ENCODE measurements around the gene NARF. TPM values are rescaled to one million over a fixed set of nuclear protein-coding genes. Genes with fewer than 3 reads are reported as not detected.
"Not testable (repeated sequence)": the region's sequence is repeated elsewhere in the genome, so short reads cannot be mapped to it uniquely, and the experiment has no call there.

NARF gene
- total RNA-seq, 2 donors from 2014 or later = 90.4 to 120 TPM

- H3K27ac Mint-ChIP-seq; H3K27me3 Mint-ChIP-seq (ENCODE audit: low read depth); H3K9me3 Mint-ChIP-seq; H3K4me3 Mint-ChIP-seq; DNase-seq; H3K36me3 Mint-ChIP-seq (ENCODE audit: insufficient read depth in 2 of 2); ATAC-seq (replicated peaks in 1 of 2): not testable (repeated sequence)
- H3K4me1 Mint-ChIP-seq (ENCODE audit: low read depth) = peaks cover 11% of the 10 kb centered on the region
Measured at GRCh38 chr17:82511642-82512041, 53.1 kb downstream of the NARF start.

GRCh38 chr17:82513864-82514263 lies 55.3 kb downstream of the NARF start:
- H3K27me3 Mint-ChIP-seq (ENCODE audit: low read depth); H3K4me3 Mint-ChIP-seq; H3K27ac Mint-ChIP-seq; DNase-seq; H3K9me3 Mint-ChIP-seq; ATAC-seq (replicated peaks in 1 of 2); H3K36me3 Mint-ChIP-seq (ENCODE audit: insufficient read depth in 2 of 2); H3K4me1 Mint-ChIP-seq (ENCODE audit: low read depth): not testable (repeated sequence)

GRCh38 chr17:82517230-82517865 lies 58.8 kb downstream of the NARF start:
- Mint-ChIP-seq H3K27ac (no peak overlapping the region), H3K4me1 (ENCODE audit: low read depth) (peaks cover 18% of the 10 kb centered on the region), H3K36me3 (ENCODE audit: insufficient read depth in 2 of 2) (peaks cover 4 to 5% of the 10 kb centered on the region in 2 donors), H3K9me3 (no peaks in the 10 kb centered on the region), H3K4me3 (no peak overlapping the region), H3K27me3 (ENCODE audit: low read depth) (no peaks in the 10 kb centered on the region)
- ATAC-seq (replicated peaks in 1 of 2) (no peak), DNase-seq (no peak)

- Mint-ChIP-seq H3K27me3 (ENCODE audit: low read depth) (no peaks in the 10 kb centered on the region), H3K9me3 (no peaks in the 10 kb centered on the region), H3K4me1 (ENCODE audit: low read depth) (peaks cover 35% of the 10 kb centered on the region), H3K36me3 (ENCODE audit: insufficient read depth in 2 of 2) (peaks cover 4 to 11% of the 10 kb centered on the region in 2 donors), H3K27ac (peak within 1 kb of the TSS; percentile 87), H3K4me3 (peak within 1 kb of the TSS; percentile 86 to 92)
- ATAC-seq (replicated peaks in 1 of 2) (peak; percentile 96 to 97), DNase-seq (peak; percentile 95 to 98)
Measured at GRCh38 chr17:82518826-82519810, 60.6 kb downstream of the NARF start, which contains the start of gene FOXK2. TSS of gene FOXK2 (plus strand) at chr17:82519732. CDS start at chr17:82519889, 157 bp downstream.

GRCh38 chr17:82519971-82520903 lies 61.7 kb downstream of the NARF start:
- H3K27ac Mint-ChIP-seq = peak overlapping the region; percentile 83
- DNase-seq (peak; percentile 57 to 58), ATAC-seq (replicated peaks in 1 of 2) (peak; percentile 19 to 22)
- peak overlapping the region; percentile 86 to 92 for H3K4me3 Mint-ChIP-seq
- no peaks in the 10 kb centered on the region for H3K9me3 Mint-ChIP-seq
- peaks cover 43% of the 10 kb centered on the region for H3K4me1 Mint-ChIP-seq (ENCODE audit: low read depth)
- H3K27me3 Mint-ChIP-seq (ENCODE audit: low read depth) = no peaks in the 10 kb centered on the region
- H3K36me3 Mint-ChIP-seq (ENCODE audit: insufficient read depth in 2 of 2) = peaks cover 4 to 11% of the 10 kb centered on the region in 2 donors

- Mint-ChIP-seq H3K27ac (no peak overlapping the region), H3K27me3 (ENCODE audit: low read depth) (no peaks in the 10 kb centered on the region), H3K9me3 (no peaks in the 10 kb centered on the region), H3K36me3 (ENCODE audit: insufficient read depth in 2 of 2) (peaks cover 4 to 11% of the 10 kb centered on the region in 2 donors), H3K4me1 (ENCODE audit: low read depth) (peaks cover 81% of the 10 kb centered on the region), H3K4me3 (peak overlapping the region; percentile 20 to 27)
- ATAC-seq (replicated peaks in 1 of 2) = no peak
- DNase-seq = no peak
Measured at GRCh38 chr17:82524540-82524939, 66.0 kb downstream of the NARF start.

GRCh38 chr17:82525712-82526111 lies 67.2 kb downstream of the NARF start:
- H3K9me3 Mint-ChIP-seq = no peaks in the 10 kb centered on the region
- DNase-seq (no peak), ATAC-seq (replicated peaks in 1 of 2) (peak in 1 of 2 donors; percentile 14)
- peak overlapping the region in 1 of 2 donors; percentile 19 for H3K4me3 Mint-ChIP-seq
- H3K36me3 Mint-ChIP-seq (ENCODE audit: insufficient read depth in 2 of 2) = peaks cover under 1 to 8% of the 10 kb centered on the region in 2 donors
- no peaks in the 10 kb centered on the region for H3K27me3 Mint-ChIP-seq (ENCODE audit: low read depth)
- H3K4me1 Mint-ChIP-seq (ENCODE audit: low read depth) = peaks cover 89% of the 10 kb centered on the region
- peak overlapping the region; percentile 80 for H3K27ac Mint-ChIP-seq

- H3K4me1 Mint-ChIP-seq (ENCODE audit: low read depth) = peaks cover 77% of the 10 kb centered on the region
- no peak for ATAC-seq (replicated peaks in 1 of 2)
- H3K27ac Mint-ChIP-seq = peak overlapping the region; percentile 62
Measured at GRCh38 chr17:82527898-82528297, 69.4 kb downstream of the NARF start.

GRCh38 chr17:82528484-82529265 lies 70.1 kb downstream of the NARF start:
- no peak for ATAC-seq (replicated peaks in 1 of 2)

More at GRCh38 chr17:82527898-82528297, 69.4 kb downstream of the NARF start:
- Mint-ChIP-seq H3K27me3 (ENCODE audit: low read depth) (no peaks in the 10 kb centered on the region), H3K9me3 (no peaks in the 10 kb centered on the region), H3K4me3 (no peak overlapping the region), H3K36me3 (ENCODE audit: insufficient read depth in 2 of 2) (peaks cover 0 to 4% of the 10 kb centered on the region in 2 donors)
- DNase-seq = no peak

GRCh38 chr17:82529914-82530300 lies 71.4 kb downstream of the NARF start:
- Mint-ChIP-seq H3K4me1 (ENCODE audit: low read depth) (peaks cover 75% of the 10 kb centered on the region), H3K27ac (peak overlapping the region; percentile 48), H3K27me3 (ENCODE audit: low read depth) (no peaks in the 10 kb centered on the region), H3K36me3 (ENCODE audit: insufficient read depth in 2 of 2) (no peaks in the 10 kb centered on the region), H3K4me3 (peak overlapping the region; percentile 27 to 65), H3K9me3 (no peaks in the 10 kb centered on the region)
- DNase-seq (no peak), ATAC-seq (replicated peaks in 1 of 2) (no peak)

More at GRCh38 chr17:82528484-82529265, 70.1 kb downstream of the NARF start:
- H3K4me3 Mint-ChIP-seq = peak overlapping the region; percentile 3 to 18
- no peak for DNase-seq
- H3K27me3 Mint-ChIP-seq (ENCODE audit: low read depth) = no peaks in the 10 kb centered on the region
- no peaks in the 10 kb centered on the region for H3K9me3 Mint-ChIP-seq
- peak overlapping the region; percentile 62 for H3K27ac Mint-ChIP-seq
- no peaks in the 10 kb centered on the region for H3K36me3 Mint-ChIP-seq (ENCODE audit: insufficient read depth in 2 of 2)
- H3K4me1 Mint-ChIP-seq (ENCODE audit: low read depth) = peaks cover 72% of the 10 kb centered on the region

GRCh38 chr17:82531431-82531881 lies 72.9 kb downstream of the NARF start:
- DNase-seq (no peak), ATAC-seq (replicated peaks in 1 of 2) (peak; percentile 80 to 84)
- Mint-ChIP-seq H3K27ac (peak overlapping the region; percentile 94), H3K36me3 (ENCODE audit: insufficient read depth in 2 of 2) (peaks cover 0 to 4% of the 10 kb centered on the region in 2 donors), H3K4me1 (ENCODE audit: low read depth) (peaks cover 76% of the 10 kb centered on the region), H3K27me3 (ENCODE audit: low read depth) (no peaks in the 10 kb centered on the region), H3K9me3 (no peaks in the 10 kb centered on the region), H3K4me3 (peak overlapping the region; percentile 73 to 77)
